ENCODE results near the gene KIAA0513. TPM values are rescaled to one million over a fixed set of nuclear protein-coding genes. Genes with fewer than 3 reads are reported as not detected.

KIAA0513 gene
- total and polyA plus RNA-seq, 10 donors, result 1.7 to 30.0 (median 21.9) TPM

Other genes with a start within 250 kb of the KIAA0513 start
- 100 to 1,000 TPM in 3 of 7 donors, 10 to 100 TPM in 4; 38.5 to 271 (median 92.8) TPM for gene CRISPLD2, start 207.8 kb upstream of the KIAA0513 start, total RNA-seq
- gene CRISPLD2, start 207.8 kb upstream of the KIAA0513 start, polyA plus RNA-seq, result 10 to 100 TPM in 1 of 3 donors, 1 to 10 TPM in 2; 7.9 to 12.3 (median 9.3) TPM
- gene ZDHHC7, start 16.3 kb upstream of the KIAA0513 start, total RNA-seq, result 10 to 100 TPM; 39.3 to 87.1 (median 52.3) TPM
- gene ZDHHC7, start 16.3 kb upstream of the KIAA0513 start, polyA plus RNA-seq, result 10 to 100 TPM; 10.3 to 21.5 (median 16.0) TPM
- gene CIBAR2, start 84.7 kb downstream of the KIAA0513 start, total RNA-seq, result 1 to 10 TPM in 2 of 7 donors, under 1 TPM in 2, not detected in 3; 0.33 to 2.4 (median 0.91) TPM
- under 1 TPM; 0.13 to 0.77 (median 0.30) TPM for gene CIBAR2, start 84.7 kb downstream of the KIAA0513 start, polyA plus RNA-seq

Data from spleen (tissue), 10 donors.